GM19351 (cell line): Measurements from ENCODE around the gene BRD9.
"Not testable (repeated sequence)": the region's sequence is repeated elsewhere in the genome, so short reads cannot be mapped to it uniquely, and the experiment has no call there.

Experiments used
- ATAC-seq: cut with Tn5 transposase; IDR thresholded peaks from one replicate; pipeline ENCODE4 v1.9.1; 2021; ENCODE audit warnings: mild to moderate bottlenecking, moderate library complexity; ENCODE audit not compliant: unreplicated experiment

The BRD9 gene

DNA sequence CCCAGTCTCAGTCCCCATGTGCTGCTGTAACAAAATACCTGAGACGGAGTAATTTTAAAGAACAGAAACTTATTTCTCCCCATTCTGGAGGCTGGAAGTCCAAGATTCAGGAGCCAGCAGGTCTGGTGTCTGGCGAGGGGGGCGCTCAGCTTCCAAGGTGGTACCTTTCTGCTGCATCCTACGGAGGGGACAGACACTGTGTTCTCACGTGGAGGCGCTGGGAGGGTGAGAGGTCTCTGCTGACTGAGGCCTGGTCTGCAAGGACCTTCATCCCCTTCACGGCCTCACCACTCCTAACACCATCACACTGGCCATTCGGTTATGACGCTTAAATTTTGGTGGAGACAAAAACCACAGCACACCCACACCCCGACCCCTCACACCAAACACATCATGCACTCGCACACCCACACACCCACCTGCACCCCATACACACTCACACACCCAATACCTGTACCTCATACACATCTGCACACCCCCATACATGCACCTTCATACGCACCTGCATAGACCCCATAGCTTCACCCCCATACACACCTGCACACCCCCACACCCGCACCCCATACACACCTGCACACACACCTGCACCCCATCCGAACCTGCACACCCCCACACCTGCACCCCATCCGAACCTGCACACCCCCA, 32.0 kb downstream of the BRD9 start:
- no peak for ATAC-seq

DNA sequence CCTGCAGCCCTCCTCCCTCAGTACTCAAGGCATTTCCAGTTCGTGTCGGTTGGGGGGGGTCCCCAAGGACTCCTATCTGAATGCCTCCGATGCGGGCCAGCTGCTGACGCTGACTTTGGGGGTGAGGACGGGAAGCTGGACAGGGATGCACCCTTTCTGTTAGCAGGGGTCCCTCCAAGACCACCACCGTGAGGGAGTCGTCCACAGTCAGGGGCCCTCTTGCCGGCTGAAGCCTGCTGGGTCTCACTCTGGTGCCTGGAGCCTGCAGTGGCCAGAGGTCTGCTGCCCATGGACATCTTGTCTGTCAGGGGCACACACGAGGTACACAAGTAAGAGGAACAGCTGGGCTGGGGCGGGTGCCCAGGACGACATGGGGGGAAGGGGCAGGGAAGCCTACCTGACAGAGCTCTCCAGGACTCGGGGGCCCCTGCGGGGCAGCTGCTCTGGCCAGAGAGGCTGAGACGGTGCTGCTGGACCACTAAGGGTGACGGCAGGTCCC, 32.8 kb downstream of the BRD9 start:
- ATAC-seq: no peak

DNA sequence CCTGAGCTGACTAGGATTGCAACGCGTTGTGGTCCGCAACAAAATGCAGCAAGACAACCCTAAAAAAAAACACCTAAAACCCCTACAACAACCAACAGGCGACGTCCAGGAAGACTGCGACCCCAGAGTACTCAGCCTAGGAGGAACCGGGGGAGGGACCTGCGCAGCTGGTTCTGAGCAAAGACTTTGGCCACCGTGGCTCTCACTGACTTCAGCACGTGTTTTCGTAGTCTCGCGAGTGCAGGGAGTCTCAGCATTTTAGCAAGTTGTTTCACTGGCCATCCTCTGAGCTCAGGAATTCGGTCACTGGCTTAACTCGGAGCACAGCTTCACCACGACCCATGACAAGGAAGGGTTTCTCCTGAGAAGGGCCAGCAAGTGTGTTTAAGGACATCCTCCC, 33.2 kb downstream of the BRD9 start:
- ATAC-seq: no peak

DNA sequence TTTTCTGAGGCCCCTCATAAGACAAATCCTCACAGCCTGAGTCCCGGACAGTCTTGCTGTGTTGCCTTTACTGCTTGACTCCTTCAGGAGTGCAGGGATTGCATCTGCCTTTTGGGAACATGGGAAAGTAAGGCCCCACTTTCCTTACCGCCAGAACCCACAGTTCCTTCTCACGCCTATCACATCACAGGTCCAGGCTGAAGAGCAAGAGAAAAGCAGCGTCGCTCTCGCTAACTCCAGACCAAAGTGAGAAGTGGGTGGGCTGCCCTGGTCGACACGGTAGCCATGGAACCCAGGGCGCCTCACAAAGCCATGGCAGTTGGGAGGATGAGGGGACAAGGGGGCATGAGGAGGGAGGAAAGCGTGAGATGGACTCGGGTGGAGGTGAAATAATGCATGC, 33.9 kb downstream of the BRD9 start:
- no peak for ATAC-seq

DNA sequence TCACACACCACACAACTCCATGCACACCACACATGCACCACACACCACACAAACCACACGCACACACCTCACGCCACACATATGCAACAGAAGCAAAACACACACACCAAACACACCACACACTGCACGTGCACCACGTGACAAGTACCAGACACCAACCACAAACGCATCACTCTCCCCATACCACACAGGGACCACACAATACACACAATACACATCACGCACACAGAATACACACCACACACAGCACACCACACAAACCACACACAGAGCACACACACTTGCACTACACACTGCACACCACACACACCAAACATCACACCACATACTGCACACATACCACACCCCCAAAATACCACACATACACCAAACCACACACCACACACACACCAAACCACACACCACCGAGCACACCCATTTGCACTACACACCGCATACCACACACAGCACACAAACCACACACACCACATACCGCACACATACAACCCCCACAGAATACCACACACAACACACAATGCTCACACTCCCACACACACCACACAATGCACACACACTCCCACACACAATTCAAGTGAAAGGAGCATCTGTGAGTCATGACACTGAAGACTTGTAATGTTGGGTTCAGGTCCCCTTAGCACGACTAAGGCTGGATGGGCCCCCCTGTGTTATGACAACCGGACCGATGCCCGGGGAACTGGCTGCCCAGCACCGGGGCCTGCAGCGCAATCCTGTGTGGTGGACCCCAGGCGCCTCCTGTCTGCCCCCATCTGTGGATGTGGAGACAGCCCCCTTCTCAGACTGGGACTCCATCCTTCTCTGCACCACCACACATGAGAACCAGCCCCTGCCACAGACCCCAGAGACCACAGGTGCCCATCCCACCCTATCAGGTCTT, 35.8 kb downstream of the BRD9 start:
- ATAC-seq: no peak

DNA sequence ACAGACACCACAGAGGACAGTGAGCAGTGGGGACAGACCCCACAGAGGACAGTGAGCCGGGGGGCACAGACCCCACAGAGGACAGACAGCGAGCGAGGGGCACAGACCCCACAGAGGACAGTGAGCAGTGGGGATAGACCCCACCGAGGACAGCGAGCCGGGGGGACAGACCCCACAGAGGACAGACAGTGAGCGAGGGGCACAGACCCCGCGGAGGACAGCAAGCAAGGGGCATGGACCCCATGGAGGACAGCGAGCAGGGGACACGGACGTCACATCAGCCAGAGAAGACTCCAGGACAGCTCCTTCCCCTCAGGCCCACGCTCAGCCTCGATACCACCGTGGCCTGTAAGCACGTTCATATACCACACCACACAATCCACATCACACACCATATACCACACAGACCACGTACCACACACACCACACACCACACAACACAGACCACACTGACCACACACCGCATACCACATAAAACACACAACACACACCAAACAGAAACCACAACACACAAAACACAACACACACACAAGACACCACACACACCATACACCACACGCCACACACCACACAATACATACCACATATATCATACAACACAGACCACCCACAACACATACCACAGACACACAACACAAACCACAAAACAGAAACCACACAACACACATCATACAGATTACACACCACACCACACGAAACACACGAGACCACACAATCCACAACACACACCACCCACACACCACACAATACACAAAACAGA, 36.6 kb downstream of the BRD9 start:
- no peak for ATAC-seq

DNA sequence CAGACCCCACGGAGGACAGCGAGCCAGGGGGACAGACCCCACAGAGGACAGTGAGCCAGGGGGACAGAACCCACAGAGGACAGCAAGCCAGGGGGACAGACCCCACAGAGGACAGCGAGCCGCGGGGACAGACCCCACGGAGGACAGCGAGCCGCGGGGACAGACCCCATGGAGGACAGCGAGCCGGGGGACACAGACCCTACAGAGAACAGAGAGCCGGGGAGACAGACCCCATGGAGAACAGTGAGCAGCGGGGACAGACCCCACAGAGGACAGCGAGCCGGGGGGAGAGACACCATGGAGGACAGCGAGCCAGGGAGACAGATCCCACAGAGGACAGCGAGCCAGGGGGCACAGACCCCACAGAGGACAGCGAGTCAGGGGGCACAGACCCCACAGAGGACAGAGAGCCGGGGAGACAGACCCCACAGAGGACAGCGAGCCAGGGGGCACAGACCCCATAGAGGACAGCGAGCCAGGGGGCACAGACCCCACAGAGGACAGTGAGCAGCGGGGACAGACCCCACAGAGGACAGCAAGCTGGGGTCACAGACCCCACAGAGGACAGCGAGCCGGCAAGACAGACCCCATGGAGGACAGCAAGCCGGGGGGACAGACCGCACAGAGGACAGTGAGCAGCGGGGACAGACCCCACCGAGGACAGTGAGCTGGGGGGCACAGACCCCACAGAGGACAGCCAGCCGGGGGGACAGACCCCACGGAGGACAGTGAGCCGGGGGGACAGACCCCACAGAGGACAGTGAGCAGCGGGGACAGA, 37.4 kb downstream of the BRD9 start:
- no peak for ATAC-seq

DNA sequence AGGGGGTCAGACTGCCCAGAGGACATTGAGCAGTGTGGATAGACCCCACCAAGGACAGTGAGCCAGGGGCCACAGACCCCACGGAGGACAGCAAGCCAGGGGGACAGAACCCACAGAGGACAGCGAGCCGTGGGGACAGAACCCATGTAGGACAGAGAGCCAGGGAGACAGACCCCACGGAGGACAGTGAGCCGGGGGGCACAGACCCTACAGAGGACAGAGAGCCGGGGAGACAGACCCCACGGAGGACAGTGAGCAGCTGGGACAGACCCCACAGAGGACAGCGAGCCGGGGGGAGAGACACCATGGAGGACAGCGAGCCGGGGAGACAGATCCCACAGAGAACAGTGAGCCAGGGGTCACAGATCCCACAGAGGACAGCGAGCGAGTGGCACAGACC, 38.4 kb downstream of the BRD9 start:
- ATAC-seq: no peak

DNA sequence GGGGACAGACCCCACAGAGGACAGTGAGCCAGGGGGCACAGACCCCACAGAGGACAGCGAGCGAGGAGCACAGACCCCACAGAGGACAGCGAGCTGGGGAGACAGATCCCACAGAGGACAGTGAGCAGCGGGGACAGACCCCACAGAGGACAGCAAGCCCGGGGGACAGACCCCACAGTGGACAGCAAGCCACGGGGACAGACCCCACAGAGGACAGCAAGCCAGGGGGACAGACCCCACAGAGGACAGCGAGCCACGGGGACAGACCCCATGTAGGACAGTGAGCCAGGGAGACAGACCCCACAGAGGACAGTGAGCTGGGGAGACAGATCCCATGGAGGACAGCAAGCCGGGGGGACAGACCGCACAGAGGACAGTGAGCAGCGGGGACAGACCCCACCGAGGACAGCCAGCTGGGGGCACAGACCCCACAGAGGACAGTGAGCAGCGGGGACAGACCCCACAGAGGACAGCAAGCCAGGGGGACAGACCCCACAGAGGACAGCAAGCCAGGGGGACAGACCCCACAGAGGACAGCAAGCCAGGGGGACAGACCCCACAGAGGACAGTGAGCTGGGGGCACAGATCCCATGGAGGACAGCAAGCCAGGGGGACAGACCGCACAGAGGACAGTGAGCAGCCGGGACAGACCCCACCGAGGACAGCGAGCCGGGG, 39.0 kb downstream of the BRD9 start:
- not testable (repeated sequence) for ATAC-seq

DNA sequence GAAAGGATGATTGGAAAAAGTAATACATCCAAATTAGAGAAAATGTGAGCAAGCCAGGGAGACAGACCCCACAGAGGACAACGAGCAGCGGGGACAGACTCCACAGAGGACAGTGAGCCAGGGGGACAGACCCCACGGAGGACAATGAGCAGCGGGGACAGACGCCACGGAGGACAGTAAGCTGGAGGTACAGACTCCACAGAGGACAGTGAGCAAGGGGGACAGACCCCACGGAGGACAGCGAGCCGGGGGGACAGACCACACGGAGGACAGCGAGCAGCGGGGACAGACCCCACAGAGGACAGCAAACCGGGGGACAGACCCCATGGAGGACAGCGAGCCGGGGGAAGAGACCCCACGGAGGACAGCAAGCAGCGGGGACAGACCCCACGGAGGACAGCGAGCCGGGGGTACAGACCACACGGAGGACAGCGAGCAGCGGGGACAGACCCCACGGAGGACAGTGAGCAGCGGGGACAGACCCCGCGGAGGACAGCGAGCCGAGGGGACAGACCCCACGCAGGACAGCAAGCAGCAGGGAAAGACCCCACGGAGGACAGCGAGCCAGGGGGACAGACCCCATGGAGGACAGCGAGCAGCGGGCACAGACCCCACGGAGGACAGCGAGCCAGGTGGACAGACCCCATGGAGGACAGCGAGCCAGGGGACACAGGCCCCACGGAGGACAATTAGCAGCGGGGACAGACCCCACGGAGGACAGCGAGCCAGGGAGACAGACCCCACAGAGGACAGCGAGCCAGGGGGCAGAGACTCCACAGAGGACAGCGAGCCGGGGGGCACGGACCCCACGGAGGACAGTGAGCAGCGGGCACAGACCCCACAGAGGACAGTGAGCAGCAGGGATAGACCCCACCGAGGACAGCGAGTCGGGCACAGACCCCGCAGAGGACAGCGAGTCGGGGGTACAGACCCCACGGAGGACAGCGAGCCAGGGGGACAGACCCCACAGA, 39.9 kb downstream of the BRD9 start:
- no peak for ATAC-seq

DNA sequence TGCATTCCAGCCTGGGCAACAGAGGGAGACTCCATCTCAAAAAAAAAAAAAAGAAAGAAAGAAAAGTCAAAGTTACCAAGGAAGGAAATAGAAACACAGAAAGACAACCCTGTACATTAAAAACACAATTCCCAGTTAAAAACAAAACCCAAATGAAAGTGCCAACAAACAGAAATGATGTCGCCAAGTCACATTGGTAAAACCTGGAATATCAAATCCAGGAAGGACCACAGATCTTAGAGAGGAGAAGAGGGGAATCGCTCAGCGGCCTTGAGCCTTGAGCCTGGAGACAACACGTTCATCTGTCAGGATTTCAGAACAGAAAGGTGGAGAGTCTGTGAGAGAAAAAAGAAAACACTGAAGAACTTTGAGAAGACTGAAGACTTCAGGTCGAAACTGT, 40.6 kb downstream of the BRD9 start:
- no peak for ATAC-seq

DNA sequence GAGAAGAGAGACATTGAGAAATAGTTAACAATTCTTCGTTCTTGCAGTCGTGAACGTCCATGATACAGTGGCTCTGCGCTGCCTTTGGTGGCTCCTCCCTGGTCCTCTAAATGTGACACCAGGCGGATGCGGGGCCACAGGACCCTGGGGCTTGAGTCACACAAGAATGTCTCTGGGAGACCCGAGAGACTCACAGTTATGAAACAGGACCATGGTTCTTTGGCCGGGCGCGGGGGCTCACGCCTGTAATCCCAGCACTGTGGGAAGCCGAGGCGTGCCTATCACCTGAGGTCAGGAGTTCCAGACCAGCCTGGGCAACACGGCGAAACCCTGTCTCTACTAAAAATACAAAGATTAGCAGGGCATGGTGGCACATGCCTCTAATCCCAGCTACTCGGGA, 41.0 kb downstream of the BRD9 start:
- ATAC-seq: no peak

DNA sequence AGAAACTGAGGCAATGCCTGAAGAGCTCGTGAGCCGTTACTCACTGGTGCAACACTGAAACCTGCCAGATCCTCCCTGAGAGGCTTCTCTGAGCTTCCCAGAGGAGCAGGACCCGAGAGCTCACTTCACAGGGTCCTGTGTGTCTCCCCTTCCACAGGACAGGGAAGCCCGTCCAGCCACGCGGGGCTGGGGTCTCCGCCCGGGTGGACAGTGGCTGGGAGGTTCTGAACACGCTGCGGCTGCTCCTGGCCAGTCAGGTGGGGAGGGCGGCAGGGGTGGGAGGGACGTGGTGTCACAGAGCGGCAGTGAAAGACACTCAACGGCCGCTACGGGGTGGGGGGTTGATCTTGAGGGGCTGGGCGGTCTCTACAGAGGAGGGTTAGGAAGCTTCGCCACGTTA, 41.5 kb downstream of the BRD9 start:
- no peak for ATAC-seq

DNA sequence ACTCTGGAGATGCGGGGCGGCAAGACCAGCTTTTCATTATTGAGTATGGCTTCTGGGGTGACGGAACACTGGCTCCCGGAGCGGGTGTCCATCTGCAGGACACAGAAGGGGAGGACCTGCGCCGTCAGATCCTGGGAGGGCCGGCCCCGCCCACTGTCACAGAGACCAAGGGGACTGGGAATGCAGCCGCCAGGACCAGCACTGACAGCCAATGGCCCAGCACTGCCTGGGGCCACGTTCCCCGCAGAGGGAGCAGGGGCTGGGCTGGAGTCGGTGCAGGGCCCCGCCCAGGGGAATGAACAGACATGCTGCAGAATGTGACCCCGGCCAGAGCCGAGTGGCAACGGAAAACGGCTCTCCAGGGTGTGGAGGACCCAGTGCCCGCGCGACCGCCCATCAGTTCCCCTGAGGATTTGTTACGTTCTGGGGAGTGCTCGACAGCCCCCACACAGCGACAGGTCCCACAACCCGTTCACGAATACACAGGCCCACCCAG, 42.0 kb downstream of the BRD9 start, which contains the start of gene ZDHHC11:
Gene ZDHHC11, minus strand, starts transcription at position 476 of the 496 bp plus-strand sequence. Its CDS starts 384 bp downstream, at position 92.
- no peak for ATAC-seq

DNA sequence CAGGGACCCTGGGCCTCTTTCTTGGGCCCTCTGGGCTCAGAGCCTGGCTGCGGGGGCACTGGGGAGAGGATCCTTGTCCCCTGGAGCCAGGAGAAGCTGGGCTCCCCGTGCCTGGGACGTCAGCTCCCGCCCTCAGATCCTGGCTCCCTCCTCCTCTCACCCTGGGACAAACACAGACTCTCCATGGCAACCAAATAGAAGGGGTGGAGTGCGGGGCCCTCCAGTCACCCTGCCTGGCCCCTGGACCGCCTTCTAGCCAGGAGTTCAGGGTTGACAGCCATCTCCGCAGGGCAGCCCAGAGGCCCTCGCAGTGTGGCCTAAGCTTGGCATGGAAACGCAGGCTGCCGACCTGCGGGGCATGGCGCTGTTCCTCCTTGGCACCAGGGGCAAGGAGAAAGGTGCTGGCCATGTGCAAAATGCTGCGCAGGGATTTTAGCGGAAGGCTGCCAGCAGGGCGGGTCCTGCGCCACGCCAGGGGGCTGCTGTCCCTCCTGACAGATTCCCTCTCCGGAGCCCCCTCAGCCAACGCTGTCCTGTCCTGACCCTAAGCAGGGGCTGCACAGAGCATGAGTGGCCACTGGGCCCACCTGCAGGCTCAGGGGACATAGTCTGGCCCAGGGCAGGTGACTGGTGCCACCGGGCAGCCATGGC, 42.8 kb downstream of the BRD9 start:
- ATAC-seq: no peak

DNA sequence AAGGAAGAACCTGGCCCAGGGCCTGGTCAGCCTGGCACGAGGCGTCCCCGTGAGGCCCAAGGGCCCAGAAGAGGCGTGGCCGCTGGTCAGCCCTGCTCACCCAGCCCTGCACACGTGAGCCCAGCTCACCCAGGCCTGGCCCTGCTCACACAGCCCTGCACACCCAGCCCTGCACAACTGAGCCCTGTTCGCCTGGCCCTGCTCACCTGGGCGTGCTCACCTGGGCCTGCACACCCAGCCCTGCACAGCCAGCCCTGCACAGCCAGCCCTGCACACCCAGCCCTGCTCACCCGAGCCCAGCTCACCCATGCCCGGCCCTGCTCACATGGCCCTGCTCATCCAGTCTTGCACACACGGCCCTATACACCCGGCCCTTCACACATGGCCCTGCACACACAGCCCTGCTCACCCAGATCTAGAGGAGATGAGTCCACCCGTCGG, 43.9 kb downstream of the BRD9 start:
- ATAC-seq: no peak

DNA sequence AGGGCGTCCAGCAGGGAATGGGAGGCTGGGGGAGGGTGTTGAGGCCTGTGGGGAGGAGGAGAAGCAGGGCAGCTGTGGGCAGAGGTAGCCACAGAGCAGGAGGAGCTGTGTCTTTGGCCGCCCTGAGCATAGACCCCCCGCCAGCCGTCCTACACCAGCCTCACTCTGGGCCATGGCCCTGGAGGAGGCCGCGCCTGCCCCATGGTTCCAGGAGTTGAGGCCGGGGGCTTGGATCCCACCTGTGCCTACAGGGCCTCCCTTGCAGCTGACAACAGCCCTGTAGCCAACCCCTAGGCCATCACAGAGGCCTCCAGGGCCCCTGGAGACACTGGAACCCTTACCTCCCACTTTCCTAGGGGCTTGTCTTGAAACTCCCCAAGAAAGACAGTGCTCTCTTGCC, 44.9 kb downstream of the BRD9 start:
- ATAC-seq: not testable (repeated sequence)

DNA sequence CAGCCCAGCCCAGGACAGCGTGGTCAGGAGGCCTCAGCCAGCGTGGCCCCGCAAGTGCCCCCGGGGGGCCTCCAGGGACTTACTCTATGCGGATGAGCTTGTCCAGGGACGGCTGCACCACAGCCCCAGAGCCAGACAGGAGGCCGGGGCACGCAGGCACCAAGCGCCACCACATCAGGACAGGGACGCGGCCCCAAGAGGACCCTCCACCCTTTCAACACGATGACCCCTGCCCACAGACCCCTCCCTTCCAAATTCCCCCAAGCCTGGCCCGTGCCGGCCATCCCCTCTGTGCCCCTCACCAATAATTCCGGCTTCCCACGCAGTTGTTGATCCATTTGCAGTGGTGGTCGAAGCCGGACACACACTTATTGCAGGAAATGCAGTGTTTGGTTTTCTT, 45.4 kb downstream of the BRD9 start:
- not testable (repeated sequence) for ATAC-seq
